Stimulated activated naive CD8-positive, alpha-beta T cell treated with anti-CD3 and anti-CD28 coated beads, Interleukin-15, Interleukin-2, amounts not matched to agents 100 U/mL and 50 U/mL, for 24 hours (primary cell): ENCODE measurements around the gene GALNT11.
A peak's percentile ranks its signal among the peaks of the same experiment; 100 is the strongest.
"Not testable (repeated sequence)": the region's sequence is repeated elsewhere in the genome, so short reads cannot be mapped to it uniquely, and the experiment has no call there.

Source experiments
- ATAC-seq: fragments of 150-1000 bp; cut with Tn5 transposase; one replicate; pipeline ENCODE4 v1.10.0; 2021
- DNase-seq: peaks from one replicate; pipeline ENCODE4 v3.0.0; 2021

The GALNT11 gene

DNA sequence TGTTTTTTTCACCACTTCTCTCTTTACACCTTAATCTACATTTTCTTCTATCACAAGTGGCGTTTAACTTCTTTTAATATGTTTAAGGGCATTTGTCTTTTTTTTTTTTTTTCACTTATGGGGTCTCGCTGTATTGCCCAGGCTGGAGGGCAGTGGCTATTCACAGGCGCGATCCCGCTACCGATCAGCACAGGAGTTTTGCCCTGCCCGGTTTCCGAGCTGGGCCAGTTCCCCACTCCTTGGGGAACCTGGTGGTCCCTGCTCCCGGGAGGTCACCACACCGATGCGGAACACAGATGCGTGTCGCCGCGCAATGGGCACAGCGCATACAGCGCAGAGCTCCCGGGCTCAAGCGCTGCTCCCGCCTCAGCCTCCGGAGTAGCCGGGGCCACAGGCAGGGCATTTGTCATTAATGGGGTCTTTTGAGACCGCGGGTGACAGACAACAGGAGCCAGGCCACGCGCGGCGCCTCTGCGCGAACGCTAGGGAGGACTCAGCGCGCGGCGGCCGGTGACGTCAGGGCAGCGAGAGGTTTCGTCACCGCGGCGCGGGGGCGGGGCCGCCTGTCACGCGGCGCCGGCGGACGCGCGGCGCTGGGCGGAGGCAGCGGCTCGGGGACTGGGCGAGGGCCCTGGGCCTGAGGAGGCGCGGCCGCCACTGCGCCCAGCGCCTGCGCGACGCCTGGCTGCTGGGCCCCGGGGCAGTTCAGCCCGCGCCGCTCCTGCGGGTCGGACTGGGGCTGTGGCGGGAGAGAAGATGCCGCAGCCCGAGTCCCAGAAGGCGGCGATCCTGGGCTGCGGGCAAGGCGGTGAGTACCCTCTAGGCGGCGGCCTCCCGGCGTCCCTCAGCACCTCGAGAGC lies at the start of gene GALNT11:
Gene GALNT11, plus strand, starts transcription at position 598 of the 860 bp plus-strand sequence. CDS start 68,554 bp downstream, outside the sequence.
- DNase-seq (peak; percentile 89), ATAC-seq (peak; percentile 93)

- ATAC-seq (no peak), DNase-seq (no peak)
Observed at GRCh38 chr7:151978616-151979015, 46.9 kb upstream of the GALNT11 start.

- DNase-seq (no peak), ATAC-seq (no peak)
Observed at GRCh38 chr7:151981223-151981622, 44.3 kb upstream of the GALNT11 start.

DNA sequence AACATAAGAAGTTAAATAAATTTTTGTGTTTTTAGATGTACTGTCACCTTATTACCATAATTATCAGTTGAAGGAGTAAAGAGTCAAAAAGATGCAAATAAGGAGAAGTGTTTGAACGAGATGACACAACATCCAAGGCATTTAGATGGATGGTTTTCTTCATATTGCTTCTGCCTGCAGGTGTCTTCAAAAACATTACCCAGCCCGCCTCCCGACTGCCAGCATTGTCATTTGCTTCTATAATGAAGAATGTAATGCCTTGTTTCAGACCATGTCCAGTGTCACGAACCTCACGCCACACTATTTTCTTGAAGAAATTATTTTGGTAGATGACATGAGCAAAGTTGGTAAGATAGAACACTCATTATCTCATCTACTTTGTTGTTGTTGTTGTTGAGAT lies 42.7 kb upstream of the GALNT11 start:
- ATAC-seq (no peak), DNase-seq (no peak)

DNA sequence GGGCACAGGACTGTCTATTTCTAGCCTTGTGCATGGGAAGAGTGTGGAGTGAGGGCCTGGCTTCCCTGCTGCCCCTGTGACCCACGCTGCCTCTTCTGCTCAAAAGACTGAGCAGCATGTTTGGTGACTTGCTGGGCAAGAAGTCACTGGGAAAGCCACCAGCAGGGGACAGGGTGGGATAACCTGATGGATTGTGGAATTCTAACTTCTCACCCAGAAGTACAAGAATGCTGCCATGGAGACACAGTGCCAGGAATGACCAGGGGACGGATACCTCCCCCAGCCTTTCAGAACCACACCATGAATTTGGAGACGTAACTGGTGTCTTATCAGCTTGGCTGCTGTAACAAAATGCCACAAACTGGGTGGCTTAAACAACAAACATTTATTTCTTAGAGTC lies 40.9 kb upstream of the GALNT11 start:
- ATAC-seq (no peak), DNase-seq (no peak)

DNA sequence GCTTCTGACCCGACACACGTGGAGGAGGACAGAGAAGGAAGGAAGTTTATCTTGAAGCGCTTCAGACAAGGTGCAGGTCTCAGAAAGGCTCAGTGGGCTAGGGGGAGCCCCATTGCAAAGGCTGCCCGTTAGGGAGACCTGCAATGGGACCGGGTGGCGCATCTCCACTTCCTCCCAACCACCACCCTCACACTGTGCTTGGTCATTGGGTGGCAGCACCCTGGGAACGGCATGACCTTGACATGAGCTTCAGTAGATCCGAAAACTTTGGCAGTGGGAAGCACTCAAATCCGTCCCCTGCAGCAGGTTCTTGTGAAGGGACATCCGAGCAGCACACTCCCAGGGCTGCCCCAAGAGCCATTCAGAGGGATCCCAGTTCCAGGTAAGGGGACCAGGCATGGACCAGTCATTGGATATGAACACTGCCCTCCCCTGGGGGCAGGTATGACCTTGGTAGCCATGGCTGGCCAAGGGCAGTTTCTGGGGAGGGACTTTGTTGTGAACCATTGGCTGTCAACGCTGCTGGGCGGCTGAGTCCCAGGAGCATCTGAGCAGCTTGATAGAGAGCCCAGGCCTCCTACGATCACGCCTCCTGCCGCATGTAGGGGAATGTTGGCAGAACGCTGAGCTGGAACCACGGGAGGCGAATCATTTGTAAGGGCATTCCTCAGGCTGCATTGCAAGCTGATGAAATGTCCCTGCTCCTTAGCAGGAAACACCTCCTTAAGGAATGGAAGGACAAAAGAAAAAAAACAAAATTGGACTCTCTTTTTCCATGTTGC lies 37.5 kb upstream of the GALNT11 start:
- ATAC-seq (no peak), DNase-seq (no peak)

- peak; percentile 54 for DNase-seq
- peak; percentile 93 for ATAC-seq
Observed at GRCh38 chr7:151992375-151992774, 33.1 kb upstream of the GALNT11 start.

GRCh38 chr7:151993977-151994676 lies 31.3 kb upstream of the GALNT11 start:
- ATAC-seq, result peak; percentile 38
- no peak for DNase-seq

GRCh38 chr7:151999424-152000090 lies 25.9 kb upstream of the GALNT11 start:
- DNase-seq (no peak), ATAC-seq (no peak)

DNA sequence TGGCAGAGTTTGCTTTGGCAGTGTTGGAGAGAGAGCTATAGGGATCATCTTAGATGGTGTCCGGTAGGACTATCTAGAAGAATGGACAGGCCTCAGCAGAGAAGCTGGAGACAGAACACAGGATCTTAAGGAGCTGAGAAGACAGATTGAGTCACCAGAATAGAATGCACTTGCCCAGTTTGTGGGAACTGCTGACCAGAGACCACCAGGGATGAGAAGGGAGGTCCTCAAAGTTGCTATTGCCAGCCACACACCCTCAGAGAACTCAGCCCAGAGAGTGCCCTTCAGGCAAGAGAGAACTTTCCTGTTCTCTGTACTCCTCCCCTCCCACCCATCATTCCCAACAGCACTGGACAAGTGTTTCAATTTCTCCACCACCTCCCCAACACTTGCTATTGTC lies 25.3 kb upstream of the GALNT11 start:
- DNase-seq (no peak), ATAC-seq (no peak)

- ATAC-seq, result no peak
- DNase-seq, result no peak
Observed at GRCh38 chr7:152006336-152006735, 19.1 kb upstream of the GALNT11 start.

DNA sequence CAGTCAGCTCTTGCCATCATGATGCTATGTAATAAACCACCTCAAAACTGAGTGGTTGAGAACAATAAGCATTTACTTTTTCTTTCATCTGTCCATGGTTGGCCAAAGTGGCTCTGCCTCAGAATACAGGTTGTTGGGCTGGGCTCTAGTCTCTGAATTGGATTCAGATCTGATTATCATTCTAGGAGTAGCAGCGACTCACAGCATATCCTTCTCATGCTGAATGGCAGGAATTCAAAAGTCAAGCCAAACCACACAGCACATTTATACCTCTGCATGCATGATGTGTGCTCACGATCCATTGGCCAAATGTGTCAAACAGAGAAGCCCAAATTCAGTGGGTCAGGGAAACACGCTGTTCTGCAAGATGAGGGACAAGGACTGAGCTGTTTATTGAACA lies 13.6 kb upstream of the GALNT11 start:
- DNase-seq (no peak), ATAC-seq (no peak)

DNA sequence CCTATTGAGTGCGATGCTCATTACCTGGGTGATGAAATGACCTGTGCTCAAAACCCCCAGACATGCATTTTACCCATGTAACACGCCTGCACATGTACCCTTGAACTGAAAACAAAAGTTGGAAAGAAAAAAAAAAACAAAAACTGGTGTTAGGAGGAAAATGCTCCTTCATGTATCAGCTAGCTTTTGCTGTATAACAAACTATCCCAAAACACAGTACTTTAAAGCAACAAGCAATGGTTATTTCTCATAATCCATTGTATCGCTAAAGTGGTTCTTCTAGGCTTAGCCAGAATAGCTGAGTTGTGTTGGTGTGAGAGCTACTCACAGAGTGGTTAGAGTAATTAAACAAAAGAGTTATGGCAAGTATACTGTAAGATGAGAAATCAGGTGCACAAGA lies 12.2 kb upstream of the GALNT11 start:
- no peak for DNase-seq
- no peak for ATAC-seq

DNA sequence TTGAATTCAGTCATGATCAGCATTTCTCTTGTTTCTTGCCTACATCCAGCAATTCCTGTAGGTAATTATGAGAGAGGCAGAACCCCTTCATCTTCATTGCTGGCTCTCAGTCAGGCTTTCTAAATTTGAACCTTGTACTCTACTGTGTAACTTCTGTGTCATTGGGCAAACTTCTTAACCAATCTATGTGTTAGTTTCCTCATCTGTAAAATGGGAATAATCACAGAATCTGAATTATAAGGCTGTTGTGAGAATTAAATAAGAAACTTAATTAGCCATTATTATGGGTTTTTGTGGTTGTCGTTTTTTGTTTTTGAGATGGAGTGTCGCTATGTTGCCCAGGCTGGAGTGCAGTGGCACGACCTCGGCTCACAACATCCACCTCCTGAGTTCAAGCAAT lies 11.5 kb upstream of the GALNT11 start:
- ATAC-seq (no peak), DNase-seq (no peak)

- ATAC-seq (no peak), DNase-seq (no peak)
Observed at GRCh38 chr7:152014722-152015121, 10.8 kb upstream of the GALNT11 start.

DNA sequence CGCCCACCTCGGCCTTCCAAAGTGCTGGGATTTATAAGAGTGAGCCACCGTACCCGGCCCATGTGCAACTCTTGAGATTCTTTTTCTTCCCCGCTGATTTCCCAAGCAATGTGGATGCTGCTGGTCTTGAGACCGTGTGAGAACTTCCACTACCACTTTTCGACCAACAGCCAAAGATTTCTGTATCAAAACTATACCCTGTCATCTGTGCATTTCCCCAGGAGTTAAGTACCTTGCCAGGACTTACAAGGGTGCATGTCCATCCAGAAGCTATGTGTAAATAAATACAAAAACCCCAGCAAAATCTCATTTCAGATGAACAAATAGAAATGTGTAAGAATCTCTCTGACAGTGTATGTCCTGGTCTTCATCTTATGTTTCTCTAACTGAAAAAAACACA lies 9.9 kb upstream of the GALNT11 start:
- no peak for ATAC-seq
- no peak for DNase-seq

DNA sequence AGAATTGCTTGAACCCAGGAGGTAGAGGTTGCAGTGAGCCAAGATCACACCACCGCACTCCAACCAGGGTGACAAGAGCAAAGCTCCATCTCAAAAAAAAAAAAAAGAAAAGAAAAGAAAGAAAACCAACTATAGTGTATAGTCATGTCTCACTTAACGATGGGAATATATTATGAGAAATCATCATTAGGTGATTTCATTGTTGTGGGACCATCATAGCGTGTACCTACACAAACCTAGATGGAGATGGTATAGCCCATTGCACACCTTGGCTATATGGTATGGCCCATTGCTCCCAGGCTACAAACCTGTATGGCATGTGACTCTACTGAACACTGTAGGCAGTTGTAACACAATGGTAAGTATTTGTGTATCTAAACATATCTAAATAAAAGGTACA lies 8.5 kb upstream of the GALNT11 start:
- no peak for ATAC-seq
- no peak for DNase-seq

- not testable (repeated sequence) for DNase-seq, ATAC-seq
Observed at GRCh38 chr7:152017683-152018082, 7.8 kb upstream of the GALNT11 start.

GRCh38 chr7:152021740-152022139 lies 3.7 kb upstream of the GALNT11 start:
- DNase-seq, ATAC-seq: not testable (repeated sequence)

DNA sequence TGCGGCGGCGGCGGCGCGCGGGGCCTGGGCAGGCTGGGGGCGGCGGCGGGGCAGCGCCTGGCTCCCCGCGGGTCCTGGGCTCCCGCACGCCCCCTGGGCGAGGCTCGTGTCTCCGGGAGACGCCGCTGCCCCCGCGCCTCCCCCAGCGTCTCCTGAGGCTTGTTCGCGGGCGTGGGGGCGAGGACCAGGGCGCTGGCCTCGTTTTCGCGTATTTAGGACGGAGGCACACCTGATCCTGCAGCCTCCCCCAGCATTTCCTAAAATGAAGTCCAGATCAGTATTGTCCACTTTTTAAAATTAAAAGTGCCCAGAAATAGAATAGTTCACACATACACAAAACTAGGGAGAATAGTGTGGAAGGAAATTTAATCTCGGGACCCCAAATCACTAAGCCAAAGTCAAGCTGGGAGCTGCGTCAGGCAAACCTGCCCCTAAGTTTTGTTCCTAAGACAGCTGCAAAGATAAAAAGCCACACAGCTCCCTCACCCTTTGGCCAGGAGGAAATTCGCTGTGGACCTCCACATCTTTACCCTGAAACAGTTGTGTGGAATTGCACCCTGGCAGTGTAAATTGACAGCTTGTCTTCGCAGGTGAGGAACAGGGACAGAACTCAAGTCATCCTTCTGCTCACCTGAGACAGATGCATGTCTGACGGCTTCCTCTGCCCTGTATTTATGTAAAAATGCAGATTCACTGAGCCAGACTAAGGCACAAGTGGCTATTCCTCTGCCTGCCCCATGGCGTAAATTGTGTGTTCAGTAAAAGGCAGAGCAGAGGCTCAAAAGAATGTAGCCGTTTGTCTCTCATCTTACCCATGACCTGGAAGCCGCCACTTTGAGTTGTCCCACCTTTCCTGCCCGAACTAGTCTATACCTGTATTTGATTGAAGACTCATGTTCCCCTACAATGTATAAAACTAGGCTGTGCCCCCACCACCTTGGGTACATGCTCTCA lies 740 bp downstream of the GALNT11 start:
- DNase-seq, result no peak
- no peak for ATAC-seq
